Lower leg skin (tissue), 3 donors: ENCODE data around the gene DAPK2.

Experiments
- CTCF ChIP-seq, 3 donors: fragments of 450-650 bp; IDR thresholded peaks; one replicate each; pipeline ENCODE4 v1.5.1; 2016; ENCODE audit warnings: antibody characterized with exemption in 3 of 3, mild to moderate bottlenecking in 3 of 3, moderate library complexity in 2 of 3
- POLR2A ChIP-seq, 2 donors: fragments of 450-650 bp; IDR thresholded peaks; one replicate each; pipeline ENCODE4 v1.6.1; 2016 to 2017; ENCODE audit warnings: antibody characterized with exemption in 2 of 2, mild to moderate bottlenecking in 1 of 2, moderate library complexity in 1 of 2

- TF ChIP-seq CTCF (IDR thresholded peaks at IDR 0.05) (no peak), POLR2A (IDR thresholded peaks at IDR 0.05) (no peak)
Measured at GRCh38 chr15:63941698-63942465, 104.4 kb downstream of the DAPK2 start.
